CD4-positive, alpha-beta T cell treated with Interleukin-15 for 4 hours (primary cell): Measurements from ENCODE around the gene TMEM218.

Experiments
- DNase-seq: peaks from one replicate; pipeline ENCODE4 v3.0.0-alpha.2; 2020; ENCODE audit warnings: low spot score

Gene TMEM218

GRCh38 chr11:125055107-125055715, 56.2 kb downstream of the TMEM218 start:
- DNase-seq: no peak

DNA sequence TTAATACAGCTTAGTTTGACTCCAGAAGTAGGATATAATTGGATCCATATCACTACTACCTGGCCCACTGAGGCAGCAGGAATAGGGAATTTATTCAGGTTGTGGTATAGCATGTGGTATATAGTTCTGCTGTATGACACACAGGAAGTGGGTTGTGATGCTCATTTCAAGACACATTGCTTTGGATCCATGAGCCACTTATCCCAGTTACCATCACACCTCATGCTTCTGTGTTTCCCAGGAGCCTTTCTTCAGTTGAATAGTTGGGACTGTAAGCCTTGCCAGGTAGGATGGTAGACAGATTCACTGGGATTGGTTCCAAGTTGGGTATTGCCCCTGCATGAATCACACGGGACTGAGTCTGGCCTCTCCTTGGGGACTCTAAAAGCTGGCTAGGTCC, 58.3 kb downstream of the TMEM218 start:
- DNase-seq: no peak

DNA sequence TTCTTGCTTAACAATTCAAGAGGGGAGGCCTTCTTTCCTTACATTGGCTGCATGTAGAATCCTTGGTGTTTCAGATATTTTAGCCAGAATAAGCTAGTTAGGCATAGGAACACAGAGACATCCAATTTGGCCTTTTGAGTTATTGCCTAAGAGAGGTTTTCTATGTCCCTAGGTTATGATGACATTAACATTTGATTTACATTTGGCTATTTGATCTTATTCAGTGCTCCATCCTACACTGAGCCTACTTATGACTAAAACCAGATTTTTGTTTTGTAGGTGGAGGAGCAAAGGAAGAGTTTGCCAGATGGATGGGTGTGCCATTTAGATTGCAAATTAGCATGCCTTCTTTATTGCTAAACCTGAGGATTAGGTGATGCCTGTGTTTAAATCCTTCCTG, 59.4 kb downstream of the TMEM218 start:
- no peak for DNase-seq

GRCh38 chr11:125049164-125049792, 62.1 kb downstream of the TMEM218 start:
- DNase-seq: no peak
